GM10266 (cell line): ENCODE data around the gene INSRR.

Experiments used
- DNase-seq: peaks from one replicate; pipeline ENCODE4 v3.0.0; 2012; ENCODE audit errors: extremely low spot score
- TF ChIP-seq, protein P1 (sequence below): IDR thresholded peaks from 2 replicates; pipeline ENCODE4 v1.5.1; 2012; ENCODE audit warnings: mild to moderate bottlenecking, low read depth; ENCODE audit not compliant: control insufficient read depth, insufficient read depth; ENCODE audit errors: missing control alignments

The INSRR gene

DNA sequence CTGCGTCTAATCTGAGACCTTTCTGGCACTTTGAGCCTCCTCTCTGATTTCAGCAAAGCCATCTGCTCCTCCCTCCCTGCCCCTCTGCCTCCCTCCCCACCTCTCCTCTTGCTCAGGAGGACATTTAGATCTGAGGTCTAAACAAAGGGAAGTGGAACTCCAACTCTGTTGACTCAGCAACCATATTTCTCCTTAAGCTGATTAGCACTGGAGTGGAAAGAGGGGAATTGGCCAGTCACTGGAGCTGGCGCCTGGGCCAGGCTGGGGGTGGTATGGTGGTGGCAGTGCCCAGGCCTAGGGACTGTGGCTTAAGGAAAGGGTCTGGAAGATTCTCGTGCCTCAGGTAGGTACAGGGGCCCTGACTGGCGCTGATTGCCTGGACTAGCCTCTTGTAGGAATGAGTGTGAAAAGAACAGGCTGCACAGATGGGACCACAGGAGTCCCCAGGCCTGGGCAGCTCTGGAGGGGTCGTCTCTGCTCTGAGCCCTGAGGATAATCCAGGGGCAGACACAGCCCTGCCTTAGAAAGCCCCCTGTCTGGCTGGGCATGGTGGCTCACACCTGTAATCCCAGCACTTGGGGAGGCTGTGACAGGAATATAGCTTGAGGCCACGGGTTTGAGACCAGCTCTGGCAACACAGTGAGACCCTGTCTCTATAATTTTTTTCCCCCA lies 54.2 kb downstream of the INSRR start:
- no peak for DNase-seq
- TF ChIP-seq, protein P1, sequence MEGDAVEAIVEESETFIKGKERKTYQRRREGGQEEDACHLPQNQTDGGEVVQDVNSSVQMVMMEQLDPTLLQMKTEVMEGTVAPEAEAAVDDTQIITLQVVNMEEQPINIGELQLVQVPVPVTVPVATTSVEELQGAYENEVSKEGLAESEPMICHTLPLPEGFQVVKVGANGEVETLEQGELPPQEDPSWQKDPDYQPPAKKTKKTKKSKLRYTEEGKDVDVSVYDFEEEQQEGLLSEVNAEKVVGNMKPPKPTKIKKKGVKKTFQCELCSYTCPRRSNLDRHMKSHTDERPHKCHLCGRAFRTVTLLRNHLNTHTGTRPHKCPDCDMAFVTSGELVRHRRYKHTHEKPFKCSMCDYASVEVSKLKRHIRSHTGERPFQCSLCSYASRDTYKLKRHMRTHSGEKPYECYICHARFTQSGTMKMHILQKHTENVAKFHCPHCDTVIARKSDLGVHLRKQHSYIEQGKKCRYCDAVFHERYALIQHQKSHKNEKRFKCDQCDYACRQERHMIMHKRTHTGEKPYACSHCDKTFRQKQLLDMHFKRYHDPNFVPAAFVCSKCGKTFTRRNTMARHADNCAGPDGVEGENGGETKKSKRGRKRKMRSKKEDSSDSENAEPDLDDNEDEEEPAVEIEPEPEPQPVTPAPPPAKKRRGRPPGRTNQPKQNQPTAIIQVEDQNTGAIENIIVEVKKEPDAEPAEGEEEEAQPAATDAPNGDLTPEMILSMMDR = no peak

DNA sequence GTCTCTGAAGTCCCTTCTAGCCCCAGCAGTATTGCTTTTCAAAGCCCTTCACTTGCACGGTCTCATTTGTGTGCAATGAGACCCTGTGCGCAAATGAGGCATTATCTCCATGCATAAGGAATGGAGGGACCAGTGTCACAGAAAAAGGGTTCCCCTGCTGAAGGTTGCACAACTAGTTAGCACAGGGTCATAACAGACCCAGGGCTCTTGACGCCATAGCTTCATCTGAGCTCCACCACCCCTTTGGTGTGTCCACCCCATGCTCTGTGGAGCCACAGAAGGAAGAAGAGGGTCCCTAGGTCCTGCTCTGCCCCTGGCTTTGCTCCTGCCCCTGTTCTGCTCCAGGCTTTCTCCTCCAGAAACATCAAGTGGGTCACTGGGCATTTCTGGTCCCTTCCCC lies 54.9 kb downstream of the INSRR start:
- TF ChIP-seq, protein P1 = no peak
- no peak for DNase-seq

DNA sequence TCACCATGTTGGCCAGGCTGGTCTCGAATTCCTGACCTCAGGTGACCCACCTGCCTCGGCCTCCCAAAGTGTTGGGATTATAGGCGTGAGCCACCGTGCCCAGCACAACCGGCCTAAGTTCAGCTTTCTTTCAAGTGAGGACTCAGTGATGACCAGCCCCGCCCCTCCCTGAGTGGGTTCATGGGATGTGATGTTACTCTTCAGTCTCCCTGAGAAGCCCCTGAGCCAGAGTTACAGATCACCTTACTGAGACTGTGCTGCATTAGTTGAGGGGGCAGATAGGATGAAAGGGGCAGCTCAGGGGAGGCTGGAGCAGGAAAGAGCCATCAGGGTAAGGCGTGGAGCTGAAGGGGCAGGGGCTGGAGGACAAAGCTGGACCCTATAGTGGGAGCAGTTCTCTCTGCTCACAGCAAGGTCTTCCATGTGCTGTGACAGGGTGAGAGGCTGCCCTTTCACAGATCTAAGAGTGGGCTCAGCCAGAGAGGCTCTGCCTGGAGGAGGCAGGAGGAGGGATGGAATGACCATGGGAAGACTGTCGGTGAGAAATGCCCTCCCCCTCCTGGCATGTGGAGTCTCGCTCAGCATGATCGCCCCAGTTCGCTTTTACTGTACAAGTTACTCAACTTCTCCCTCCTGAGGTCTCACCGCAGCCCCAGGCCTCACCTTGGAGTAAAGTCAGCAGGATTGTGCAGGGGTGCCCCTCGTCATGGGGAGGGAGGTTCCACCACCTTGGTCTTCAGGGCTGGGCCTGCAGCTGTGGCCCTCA lies 55.6 kb downstream of the INSRR start:
- TF ChIP-seq, protein P1 = no peak

DNA sequence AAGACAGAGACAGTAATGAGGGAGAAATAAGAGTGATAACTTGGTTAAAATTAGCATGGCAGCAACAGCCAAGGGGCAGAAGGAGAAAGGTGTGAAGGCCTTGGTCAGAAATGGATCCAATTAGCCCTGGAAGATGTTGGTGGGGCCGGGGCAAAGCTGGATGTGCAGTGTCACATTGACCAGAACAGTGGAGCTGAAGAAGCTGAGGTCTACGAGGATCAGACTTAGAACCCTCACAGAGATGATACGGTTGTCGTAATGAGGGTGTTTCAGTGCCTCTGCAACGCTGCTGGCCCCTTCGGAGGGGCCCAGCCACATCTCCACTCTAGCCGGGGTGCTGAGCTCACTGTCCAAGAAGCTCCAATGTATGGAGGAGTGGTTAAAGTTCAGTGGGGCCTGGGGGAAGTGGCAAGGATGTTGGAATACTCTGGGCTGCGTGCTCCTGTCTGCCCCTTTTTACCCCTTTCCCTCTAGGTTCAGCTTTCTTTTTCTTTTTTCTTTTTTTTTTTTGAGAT lies 56.4 kb downstream of the INSRR start:
- TF ChIP-seq, protein P1 = no peak
- DNase-seq = no peak

More for the DNA sequence above, 55.6 kb downstream of the INSRR start:
- no peak for DNase-seq

DNA sequence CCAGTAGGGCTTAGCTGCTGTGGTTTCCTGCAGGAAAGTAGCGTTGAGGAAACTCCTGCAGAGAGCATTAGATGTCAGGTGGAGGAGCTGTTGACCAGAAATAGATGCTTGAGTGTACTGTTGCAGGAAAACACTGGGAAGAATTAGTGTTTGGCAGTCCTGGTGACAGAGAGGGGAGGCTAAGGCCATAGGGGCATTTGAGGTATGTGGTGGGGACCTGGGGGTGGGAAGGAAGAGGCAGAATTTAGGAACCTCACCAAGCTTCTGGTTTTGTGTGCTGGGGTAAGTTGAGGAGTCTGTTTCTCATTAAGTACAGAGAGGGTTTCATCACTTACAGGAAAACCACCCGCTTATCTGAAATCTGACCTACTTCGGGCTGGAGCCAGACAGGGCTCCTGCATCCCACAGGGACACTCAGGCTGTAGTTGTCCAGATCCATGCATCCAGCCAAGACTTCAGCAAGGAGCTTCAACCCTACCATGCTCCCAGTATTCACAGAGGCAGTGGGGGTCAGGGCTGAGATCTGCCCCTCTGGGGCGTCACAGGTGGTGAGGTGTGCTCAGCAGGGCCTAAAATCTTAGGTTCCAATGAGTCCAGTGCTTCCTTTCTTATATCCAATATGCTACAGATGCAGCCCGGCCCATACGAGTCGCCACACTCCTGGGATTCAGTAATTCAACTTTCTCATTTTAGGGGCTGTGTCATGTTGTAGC lies 57.4 kb downstream of the INSRR start:
- TF ChIP-seq, protein P1 = no peak
- no peak for DNase-seq

DNA sequence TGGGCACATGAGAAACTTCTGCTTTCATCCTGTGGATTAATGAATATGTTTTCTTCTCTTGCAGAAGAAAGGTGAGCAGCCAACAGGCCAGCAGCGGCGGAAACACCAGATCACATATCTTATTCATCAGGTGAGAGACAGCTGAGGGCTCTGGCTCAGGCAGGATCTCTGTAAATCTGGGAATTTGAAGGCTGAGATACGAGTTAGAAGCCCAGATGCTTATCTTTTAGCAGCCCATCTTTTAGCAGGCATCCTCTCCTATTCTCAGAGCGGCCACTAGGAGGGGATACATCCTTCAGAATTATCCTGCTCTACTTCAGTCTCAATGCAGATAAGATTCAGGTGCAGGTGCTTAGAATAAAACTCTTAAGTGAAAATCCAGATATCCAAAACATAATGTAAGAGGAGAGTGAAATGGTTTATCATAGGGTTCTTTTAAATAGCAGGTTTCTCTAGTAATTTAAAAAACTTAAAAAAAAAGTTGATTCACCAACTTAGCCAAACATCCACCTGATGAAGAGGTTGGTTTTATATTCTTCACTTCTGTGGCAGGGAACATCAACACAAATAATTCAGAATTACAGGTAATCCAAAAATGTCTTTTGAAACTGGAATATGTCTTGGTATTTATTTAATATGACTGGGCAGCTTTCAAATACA lies 61.6 kb downstream of the INSRR start:
- DNase-seq = peak; percentile 60
- TF ChIP-seq, protein P1 = peak; percentile 82
